ENCODE results near the gene ANKRD40. TPM values are rescaled to one million over a fixed set of nuclear protein-coding genes. Genes with fewer than 3 reads are reported as not detected.
"Not testable (repeated sequence)": the region's sequence is repeated elsewhere in the genome, so short reads cannot be mapped to it uniquely, and the experiment has no call there.

ANKRD40 gene
- polyA plus RNA-seq, 12 donors, result 36.5 to 49.5 (median 44.8) TPM; not detected in 1

GRCh38 chr17:50719924-50720794 is 12.4 kb upstream of the ANKRD40 start:
- DNase-seq, result no peak

- DNase-seq, result peak; percentile 95
Observed at GRCh38 chr17:50719144-50719923, 11.6 kb upstream of the ANKRD40 start, which contains the start of gene LUC7L3. LUC7L3 (plus strand) TSS chr17:50719603; CDS start chr17:50719733, 130 bp downstream.

GRCh38 chr17:50715471-50715870 is 7.8 kb upstream of the ANKRD40 start:
- DNase-seq, result no peak

GRCh38 chr17:50712641-50713040 is 4.9 kb upstream of the ANKRD40 start:
- DNase-seq, result no peak

- DNase-seq, result no peak
Observed at GRCh38 chr17:50710650-50711049, 2.9 kb upstream of the ANKRD40 start.

GRCh38 chr17:50710025-50710424 is 2.3 kb upstream of the ANKRD40 start:
- no peak for DNase-seq

- not testable (repeated sequence) for DNase-seq
Observed at GRCh38 chr17:50709053-50709452, 1.3 kb upstream of the ANKRD40 start.

GRCh38 chr17:50708050-50709000 is 611 bp upstream of the ANKRD40 start:
- peak; percentile 60 for DNase-seq

- no peak for DNase-seq
Observed at GRCh38 chr17:50703162-50703561, 4.6 kb downstream of the ANKRD40 start.

- DNase-seq, result no peak
Observed at GRCh38 chr17:50699410-50699809, 8.3 kb downstream of the ANKRD40 start.

GRCh38 chr17:50697663-50698272 is 9.9 kb downstream of the ANKRD40 start:
- DNase-seq, result no peak

- no peak for DNase-seq
Observed at GRCh38 chr17:50697062-50697461, 10.7 kb downstream of the ANKRD40 start.

GRCh38 chr17:50696365-50696879 is 11.3 kb downstream of the ANKRD40 start:
- DNase-seq, result no peak

GRCh38 chr17:50693036-50693682 is 14.6 kb downstream of the ANKRD40 start:
- DNase-seq, result no peak

- no peak for DNase-seq
Observed at GRCh38 chr17:50692448-50693035, 15.2 kb downstream of the ANKRD40 start.

GRCh38 chr17:50691550-50692447 is 15.9 kb downstream of the ANKRD40 start:
- DNase-seq, result no peak

GRCh38 chr17:50690887-50691549 is 16.7 kb downstream of the ANKRD40 start:
- DNase-seq, result no peak
